ENCODE data around the gene ALPL.
"Not testable (repeated sequence)": the region's sequence is repeated elsewhere in the genome, so short reads cannot be mapped to it uniquely, and the experiment has no call there.

Gene ALPL

GRCh38 chr1:21559788-21560567, 50.8 kb downstream of the ALPL start:
- no peak for DNase-seq (ENCODE audit: low read depth, low spot score)

- DNase-seq (ENCODE audit: low read depth, low spot score), result no peak
Measured at GRCh38 chr1:21560916-21561638, 51.9 kb downstream of the ALPL start.

- DNase-seq (ENCODE audit: low read depth, low spot score), result no peak
Measured at GRCh38 chr1:21562896-21563295, 53.7 kb downstream of the ALPL start.

- DNase-seq (ENCODE audit: low read depth, low spot score), result no peak
Measured at GRCh38 chr1:21563971-21564370, 54.7 kb downstream of the ALPL start.

GRCh38 chr1:21564521-21565095, 55.4 kb downstream of the ALPL start:
- peak; percentile 25 for DNase-seq (ENCODE audit: low read depth, low spot score)

GRCh38 chr1:21565285-21565684, 56.1 kb downstream of the ALPL start:
- DNase-seq (ENCODE audit: low read depth, low spot score), result no peak

GRCh38 chr1:21566361-21566760, 57.1 kb downstream of the ALPL start:
- DNase-seq (ENCODE audit: low read depth, low spot score), result not testable (repeated sequence)

GRCh38 chr1:21567241-21568005, 58.2 kb downstream of the ALPL start:
- peak; percentile 44 for DNase-seq (ENCODE audit: low read depth, low spot score)

GRCh38 chr1:21568006-21568746, 59.0 kb downstream of the ALPL start:
- no peak for DNase-seq (ENCODE audit: low read depth, low spot score)

- DNase-seq (ENCODE audit: low read depth, low spot score), result no peak
Measured at GRCh38 chr1:21568809-21569385, 59.7 kb downstream of the ALPL start.

- no peak for DNase-seq (ENCODE audit: low read depth, low spot score)
Measured at GRCh38 chr1:21569820-21570527, 60.8 kb downstream of the ALPL start.

- DNase-seq (ENCODE audit: low read depth, low spot score), result no peak
Measured at GRCh38 chr1:21570528-21570875, 61.3 kb downstream of the ALPL start.

GRCh38 chr1:21570885-21571284, 61.7 kb downstream of the ALPL start:
- DNase-seq (ENCODE audit: low read depth, low spot score), result no peak

- no peak for DNase-seq (ENCODE audit: low read depth, low spot score)
Measured at GRCh38 chr1:21572221-21572620, 63.0 kb downstream of the ALPL start.

- DNase-seq (ENCODE audit: low read depth, low spot score), result no peak
Measured at GRCh38 chr1:21572735-21573277, 63.6 kb downstream of the ALPL start.

GRCh38 chr1:21573475-21573874, 64.3 kb downstream of the ALPL start:
- DNase-seq (ENCODE audit: low read depth, low spot score), result no peak

GRCh38 chr1:21573971-21574465, 64.8 kb downstream of the ALPL start:
- peak; percentile 87 for DNase-seq (ENCODE audit: low read depth, low spot score)

- peak; percentile 83 for DNase-seq (ENCODE audit: low read depth, low spot score)
Measured at GRCh38 chr1:21574466-21575151, 65.4 kb downstream of the ALPL start.

- DNase-seq (ENCODE audit: low read depth, low spot score), result no peak
Measured at GRCh38 chr1:21575351-21575942, 66.2 kb downstream of the ALPL start.
